Gastroesophageal sphincter (tissue), 3 donors: ENCODE results near the gene ST6GALNAC3.

Experiments used
- CTCF ChIP-seq, 4 experiments: fragments of 200-600 bp in 2 of 4; fragments of 450-650 bp in 2 of 4; sonication (generic) in 1 of 4; IDR thresholded peaks; one replicate each; pipeline ENCODE4 v1.5.1; 2017 to 2019; ENCODE audit warnings: antibody characterized with exemption in 4 of 4, mild to moderate bottlenecking in 2 of 4, moderate library complexity in 2 of 4
- POLR2AphosphoS5 ChIP-seq: sonication (generic); formaldehyde crosslinking; IDR thresholded peaks from one replicate; pipeline ENCODE4 v1.6.1; 2017; ENCODE audit warnings: antibody characterized with exemption

GRCh38 chr1:76055987-76056386 lies 18.6 kb upstream of the ST6GALNAC3 start:
- TF ChIP-seq POLR2AphosphoS5 (no peak), CTCF (IDR thresholded peaks at IDR 0.05) (no peak)
